H9 (cell line): ENCODE measurements around the gene CADPS2. TPM values are rescaled to one million over a fixed set of nuclear protein-coding genes. Genes with fewer than 3 reads are reported as not detected.
A peak's percentile ranks its signal among the peaks of the same experiment; 100 is the strongest.

ENCODE experiments used
- DNase-seq: peaks from one replicate; pipeline ENCODE4 v3.0.0-alpha.2; 2017
- H2AFZ ChIP-seq: one replicate; pipeline ENCODE4 v1.6.1; 2013; ENCODE audit warnings: mild to moderate bottlenecking, low read length, control low read depth, moderate library complexity
- H2AK5ac ChIP-seq: 2 replicates; pipeline ENCODE4 v1.6.1; 2013; ENCODE audit warnings: low read length, control low read depth, mixed read lengths; ENCODE audit not compliant: insufficient read length
- H2BK120ac ChIP-seq: one replicate; pipeline ENCODE4 v1.6.1; 2013; ENCODE audit warnings: low read depth, mild to moderate bottlenecking, low read length, control low read depth, inconsistent platforms; ENCODE audit not compliant: poor library complexity, severe bottlenecking
- H2BK12ac ChIP-seq: 2 replicates; pipeline ENCODE4 v1.6.1; 2013; ENCODE audit warnings: low read length, control low read depth, mixed read lengths, low read depth; ENCODE audit not compliant: insufficient read length
- H2BK15ac ChIP-seq: 2 replicates; pipeline ENCODE4 v1.6.1; 2013; ENCODE audit warnings: low read depth, low read length, control low read depth
- H2BK20ac ChIP-seq: one replicate; pipeline ENCODE4 v1.6.1; 2013; ENCODE audit warnings: low read depth, mild to moderate bottlenecking, low read length, control low read depth, inconsistent platforms; ENCODE audit not compliant: poor library complexity, severe bottlenecking
- H2BK5ac ChIP-seq: 2 replicates; pipeline ENCODE4 v1.6.1; 2013; ENCODE audit warnings: low read length, control low read depth, mixed read lengths; ENCODE audit not compliant: insufficient read length
- H3K14ac ChIP-seq: 2 replicates; pipeline ENCODE4 v1.6.1; 2013; ENCODE audit warnings: low read length, control low read depth; ENCODE audit not compliant: insufficient read depth
- H3K18ac ChIP-seq: 2 replicates; pipeline ENCODE4 v1.6.1; 2013; ENCODE audit warnings: low read depth, mild to moderate bottlenecking, mixed read lengths, low read length, control low read depth; ENCODE audit not compliant: insufficient read length
- H3K23ac ChIP-seq: 2 replicates; pipeline ENCODE4 v1.6.1; 2013; ENCODE audit warnings: low read length, control low read depth, mixed read lengths, low read depth; ENCODE audit not compliant: insufficient read length
- H3K23me2 ChIP-seq: 2 replicates; pipeline ENCODE4 v1.6.1; 2013; ENCODE audit warnings: low read depth, mild to moderate bottlenecking, mixed read lengths, low read length, control low read depth; ENCODE audit not compliant: insufficient read length, poor library complexity, severe bottlenecking
- H3K27ac ChIP-seq: 2 replicates; pipeline ENCODE4 v1.5.1; 2013; ENCODE audit warnings: low read length, control low read depth, mixed read lengths, low read depth; ENCODE audit not compliant: insufficient read length
- H3K27me3 ChIP-seq: 2 replicates; pipeline ENCODE4 v1.6.1; 2013; ENCODE audit warnings: low read length, control low read depth, inconsistent platforms; ENCODE audit not compliant: insufficient read depth
- H3K4ac ChIP-seq: 2 replicates; pipeline ENCODE4 v1.6.1; 2013; ENCODE audit warnings: low read depth, mild to moderate bottlenecking, control low read depth, inconsistent platforms, low read length, moderate library complexity
- H3K4me1 ChIP-seq: 2 replicates; pipeline ENCODE4 v1.6.1; 2013; ENCODE audit warnings: low read length, control low read depth, inconsistent platforms; ENCODE audit not compliant: insufficient read depth
- H3K4me2 ChIP-seq: 2 replicates; pipeline ENCODE4 v1.6.1; 2013; ENCODE audit warnings: low read length, control low read depth, mixed read lengths; ENCODE audit not compliant: insufficient read length, insufficient read depth
- H3K56ac ChIP-seq: 2 replicates; pipeline ENCODE4 v1.6.1; 2013; ENCODE audit warnings: low read depth, mild to moderate bottlenecking, mixed read lengths, low read length, control low read depth; ENCODE audit not compliant: insufficient read length
- H3K79me1 ChIP-seq: 2 replicates; pipeline ENCODE4 v1.6.1; 2013; ENCODE audit warnings: low read depth, mild to moderate bottlenecking, moderate library complexity, low read length, control low read depth, inconsistent platforms; ENCODE audit not compliant: insufficient read depth, poor library complexity, severe bottlenecking
- H3K79me2 ChIP-seq: 2 replicates; pipeline ENCODE4 v1.6.1; 2013; ENCODE audit warnings: low read length, control low read depth, inconsistent platforms; ENCODE audit not compliant: insufficient read depth
- H3K9ac ChIP-seq: 2 replicates; pipeline ENCODE4 v1.6.1; 2013; ENCODE audit warnings: low read length, control low read depth, mixed read lengths; ENCODE audit not compliant: insufficient read length; ENCODE audit errors: extremely low read depth
- H3K9me3 ChIP-seq: one replicate; pipeline ENCODE4 v1.6.1; 2013; ENCODE audit warnings: low read depth, low read length, inconsistent platforms; ENCODE audit not compliant: control insufficient read depth
- H3T11ph ChIP-seq: one replicate; pipeline ENCODE4 v1.6.1; 2013; ENCODE audit warnings: mild to moderate bottlenecking, low read length, control low read depth, inconsistent platforms
- H4K20me1 ChIP-seq: one replicate; pipeline ENCODE4 v1.6.1; 2013; ENCODE audit not compliant: control insufficient read depth, insufficient read length, insufficient read depth
- H4K5ac ChIP-seq: 2 replicates; pipeline ENCODE4 v1.6.1; 2013; ENCODE audit warnings: low read depth, mild to moderate bottlenecking, mixed read lengths, low read length, control low read depth; ENCODE audit not compliant: insufficient read length
- H4K8ac ChIP-seq: replicated peaks from 2 replicates; pipeline ENCODE4 v1.6.1; 2013; ENCODE audit warnings: low read length, control low read depth, mixed read lengths, low read depth; ENCODE audit not compliant: insufficient read length
- H4K91ac ChIP-seq: 2 replicates; pipeline ENCODE4 v1.6.1; 2013; ENCODE audit warnings: low read depth, mild to moderate bottlenecking, moderate library complexity, mixed read lengths, low read length, control low read depth; ENCODE audit not compliant: insufficient read length
- H3K27ac Mint-ChIP-seq, 3 experiments: 2 replicates in 2 of 3; 3 replicates in 1 of 3; pipeline ENCODE4 v1.8.0; 2020 to 2021; ENCODE audit warnings: mixed read lengths in 3 of 3, mild to moderate bottlenecking in 1 of 3, moderate library complexity in 1 of 3
- H3K27me3 Mint-ChIP-seq: 2 replicates; pipeline ENCODE4 v1.8.0; 2021; ENCODE audit warnings: low read depth, mild to moderate bottlenecking, moderate library complexity, mixed read lengths
- H3K36me3 Mint-ChIP-seq, 3 experiments: 2 replicates in 2 of 3; 3 replicates in 1 of 3; pipeline ENCODE4 v1.8.0; 2020 to 2021; ENCODE audit warnings: low read depth in 3 of 3, mixed read lengths in 3 of 3; ENCODE audit not compliant: insufficient read depth in 1 of 3
- H3K4me1 Mint-ChIP-seq, 2 experiments: 2 replicates each; pipeline ENCODE4 v1.8.0; 2020; ENCODE audit warnings: mixed read lengths in 2 of 2
- H3K4me3 Mint-ChIP-seq, 2 experiments: 2 replicates in 1 of 2; 3 replicates in 1 of 2; pipeline ENCODE4 v1.8.0; 2020 to 2021; ENCODE audit warnings: mild to moderate bottlenecking in 2 of 2, mixed read lengths in 2 of 2, moderate library complexity in 1 of 2
- H3K9me3 Mint-ChIP-seq, 2 experiments: 2 replicates in 1 of 2; 3 replicates in 1 of 2; pipeline ENCODE4 v1.8.0; 2020; ENCODE audit warnings: mild to moderate bottlenecking in 2 of 2, mixed read lengths in 2 of 2, moderate library complexity in 1 of 2
- WGBS: extraction: QIAGEN DNeasy Blood & Tissue Kit; methylation state at CpG from one replicate; pipeline ENCODE4 v1.1.7; 2013; ENCODE audit warnings: missing lambda C conversion rate, low lambda C conversion rate, mixed read lengths; ENCODE audit not compliant: insufficient read length; ENCODE audit errors: extremely low coverage; 5-methylcytosine and 5-hydroxymethylcytosine counted together
- total RNA-seq: library from RNA; stranded (reverse); gene quantifications from 2 replicates; pipeline ENCODE4 v1.2.1, GENCODE V29; 2021
- TF ChIP-seq, protein P1 (sequence below): fragments of 200-600 bp; sonication (generic); conservative IDR thresholded peaks from 3 replicates; pipeline ENCODE4 v1.8.0; 2021; ENCODE audit warnings: antibody characterized with exemption, mild to moderate bottlenecking

Gene CADPS2
- total RNA-seq, 1 experiment from 2014 or later = 7.1 TPM

DNA sequence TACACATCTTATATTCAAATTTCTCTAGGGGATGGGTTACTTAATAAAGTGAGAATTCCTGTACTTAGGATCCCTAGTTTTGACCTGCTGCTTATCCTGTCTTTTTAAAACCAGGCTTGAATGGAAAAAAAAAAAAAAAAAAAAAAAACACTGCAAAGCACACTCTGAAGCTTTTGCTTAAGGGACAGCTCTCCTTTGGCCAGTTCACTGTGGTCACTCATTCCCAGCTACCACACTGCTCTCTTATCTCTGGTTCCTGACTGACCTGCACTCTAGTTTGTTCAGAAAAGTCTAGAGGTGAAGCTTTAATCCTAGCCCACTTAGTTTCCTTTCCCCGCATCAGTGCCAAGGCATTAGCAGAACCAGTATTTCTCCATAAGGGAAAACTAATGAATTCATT lies 82.4 kb downstream of the CADPS2 start:
- TF ChIP-seq, protein P1, sequence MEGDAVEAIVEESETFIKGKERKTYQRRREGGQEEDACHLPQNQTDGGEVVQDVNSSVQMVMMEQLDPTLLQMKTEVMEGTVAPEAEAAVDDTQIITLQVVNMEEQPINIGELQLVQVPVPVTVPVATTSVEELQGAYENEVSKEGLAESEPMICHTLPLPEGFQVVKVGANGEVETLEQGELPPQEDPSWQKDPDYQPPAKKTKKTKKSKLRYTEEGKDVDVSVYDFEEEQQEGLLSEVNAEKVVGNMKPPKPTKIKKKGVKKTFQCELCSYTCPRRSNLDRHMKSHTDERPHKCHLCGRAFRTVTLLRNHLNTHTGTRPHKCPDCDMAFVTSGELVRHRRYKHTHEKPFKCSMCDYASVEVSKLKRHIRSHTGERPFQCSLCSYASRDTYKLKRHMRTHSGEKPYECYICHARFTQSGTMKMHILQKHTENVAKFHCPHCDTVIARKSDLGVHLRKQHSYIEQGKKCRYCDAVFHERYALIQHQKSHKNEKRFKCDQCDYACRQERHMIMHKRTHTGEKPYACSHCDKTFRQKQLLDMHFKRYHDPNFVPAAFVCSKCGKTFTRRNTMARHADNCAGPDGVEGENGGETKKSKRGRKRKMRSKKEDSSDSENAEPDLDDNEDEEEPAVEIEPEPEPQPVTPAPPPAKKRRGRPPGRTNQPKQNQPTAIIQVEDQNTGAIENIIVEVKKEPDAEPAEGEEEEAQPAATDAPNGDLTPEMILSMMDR = no peak
- no peak overlapping the region for H3T11ph ChIP-seq
- no peaks in the 10 kb centered on the region for H3K23me2 ChIP-seq
- Mint-ChIP-seq H3K27me3 (no peaks in the 10 kb centered on the region), H3K27ac (peak overlapping the region; percentile 74 to 76 (median 75); a peak in 4 of 7 replicates), H3K36me3 (peaks cover 0 to 4% (median 0%) of the 10 kb centered on the region in 3 experiments; a peak in 1 of 7 replicates), H3K4me1 (peaks cover 18 to 19% of the 10 kb centered on the region in 2 experiments), H3K4me3 (no peak overlapping the region), H3K9me3 (no peaks in the 10 kb centered on the region)
- H4K91ac ChIP-seq = no peak overlapping the region
- no peak overlapping the region for H2BK120ac ChIP-seq
- no peaks in the 10 kb centered on the region for H3K79me1 ChIP-seq
- H2AK5ac ChIP-seq = no peak overlapping the region
- no peak overlapping the region for H2BK12ac ChIP-seq
- no peak overlapping the region for H3K9ac ChIP-seq
- H3K56ac ChIP-seq = no peak overlapping the region
- H4K5ac ChIP-seq = no peak overlapping the region
- no peak overlapping the region for H3K23ac ChIP-seq
- H3K4me2 ChIP-seq = no peak overlapping the region
- H3K9me3 ChIP-seq = no peaks in the 10 kb centered on the region
- H4K20me1 ChIP-seq = no peaks in the 10 kb centered on the region
- no peak overlapping the region for H3K14ac ChIP-seq
- no peak overlapping the region for H2BK5ac ChIP-seq
- no peaks in the 10 kb centered on the region for H3K79me2 ChIP-seq
- no peak overlapping the region for H4K8ac ChIP-seq
- H2BK15ac ChIP-seq = no peak overlapping the region
- H3K27me3 ChIP-seq = no peaks in the 10 kb centered on the region
- DNase-seq = no peak
- peaks cover 8% of the 10 kb centered on the region; the same call in 1 of the 2 replicates for H3K4me1 ChIP-seq
- no CpG with 5 or more reads among the region's 1 CpG for WGBS
- no peak overlapping the region for H2AFZ ChIP-seq
- H3K27ac ChIP-seq = no peak overlapping the region
- no peak overlapping the region for H3K18ac ChIP-seq
- no peak overlapping the region for H3K4ac ChIP-seq
- no peak overlapping the region for H2BK20ac ChIP-seq
